Choroid plexus epithelial cell (primary cell): ENCODE results near the gene FADS2.
A peak's percentile ranks its signal among the peaks of the same experiment; 100 is the strongest.

Source experiments
- DNase-seq: peaks from one replicate; pipeline ENCODE4 v3.0.0-alpha.2; 2010; ENCODE audit warnings: low read depth
- H3K4me3 ChIP-seq: 2 replicates; pipeline ENCODE4 v1.5.1; 2011; ENCODE audit warnings: low read depth, mild to moderate bottlenecking, control low read depth, low read length, moderate library complexity
- CTCF ChIP-seq: conservative IDR thresholded peaks from 2 replicates; pipeline ENCODE4 v1.5.1; 2011; ENCODE audit warnings: low read depth, mild to moderate bottlenecking, control low read depth, inconsistent platforms, low read length, moderate library complexity

The FADS2 gene

GRCh38 chr11:61888590-61888989 lies 60.5 kb downstream of the FADS2 start:
- no peak for DNase-seq
- no peak for TF ChIP-seq CTCF

DNA sequence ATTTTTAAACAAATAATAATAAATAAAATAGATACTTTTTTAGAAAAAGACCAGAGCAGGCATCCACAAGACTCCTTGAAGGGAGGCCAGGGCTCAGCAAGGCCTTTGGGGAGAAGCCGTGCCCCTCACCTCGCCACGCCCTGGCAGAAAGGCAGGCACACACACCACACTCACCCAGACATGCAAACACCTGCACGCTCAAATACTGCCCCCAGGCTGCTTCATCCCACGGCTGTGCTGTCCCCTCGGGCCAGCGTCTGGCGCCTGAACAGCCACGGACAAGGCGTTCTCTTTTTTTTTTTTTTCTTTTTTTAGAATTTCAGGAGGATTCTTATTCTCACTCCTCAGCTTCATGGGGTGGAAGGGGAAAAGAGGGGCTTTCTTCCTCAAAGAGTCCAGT lies 61.7 kb downstream of the FADS2 start:
- H3K4me3 ChIP-seq, result no peak overlapping the region
- no peak for DNase-seq
- no peak for TF ChIP-seq CTCF

More at GRCh38 chr11:61888590-61888989, 60.5 kb downstream of the FADS2 start:
- no peak overlapping the region for H3K4me3 ChIP-seq

DNA sequence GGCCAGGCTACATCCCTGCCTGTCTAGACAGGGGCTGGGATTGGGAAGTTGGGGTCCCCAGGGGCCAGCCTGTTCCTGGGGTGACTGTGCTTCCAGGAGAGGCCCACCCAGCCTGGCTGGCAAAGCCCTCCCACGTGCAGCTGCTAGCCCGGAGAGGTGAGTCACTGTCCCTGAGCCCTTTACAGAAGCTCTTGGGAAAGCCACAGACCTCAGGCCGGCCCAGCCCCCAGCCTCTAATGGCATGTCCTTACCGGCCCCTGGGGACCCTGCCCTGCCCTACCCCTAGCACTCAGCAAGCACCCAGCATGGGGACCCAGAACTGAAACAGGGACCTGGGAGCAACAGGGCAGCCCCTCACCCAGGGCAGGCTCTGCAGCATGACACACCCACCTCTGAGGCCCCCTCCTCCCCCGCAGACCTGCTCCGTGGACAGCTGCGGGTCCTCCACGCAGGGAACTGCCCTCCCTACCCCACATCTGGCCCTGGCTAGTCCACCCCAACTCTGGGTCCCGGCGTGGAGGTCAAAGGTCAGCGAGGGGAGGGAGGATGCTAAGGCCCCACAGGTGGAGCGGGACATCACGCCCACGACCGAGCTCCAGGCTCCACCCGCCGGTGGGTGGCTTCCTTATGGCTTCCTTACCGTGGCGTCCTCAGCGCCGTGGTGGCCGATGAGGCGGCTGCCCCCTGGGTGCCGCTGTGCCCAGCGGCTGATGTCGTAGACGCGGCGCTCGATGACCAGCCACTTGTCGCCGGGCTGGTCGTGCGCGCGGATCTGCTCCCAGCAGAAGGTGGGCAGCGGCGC lies 62.6 kb downstream of the FADS2 start:
- peak; percentile 52 for DNase-seq
- H3K4me3 ChIP-seq, result peak overlapping the region; percentile 73
- peak; percentile 19 for TF ChIP-seq CTCF

DNA sequence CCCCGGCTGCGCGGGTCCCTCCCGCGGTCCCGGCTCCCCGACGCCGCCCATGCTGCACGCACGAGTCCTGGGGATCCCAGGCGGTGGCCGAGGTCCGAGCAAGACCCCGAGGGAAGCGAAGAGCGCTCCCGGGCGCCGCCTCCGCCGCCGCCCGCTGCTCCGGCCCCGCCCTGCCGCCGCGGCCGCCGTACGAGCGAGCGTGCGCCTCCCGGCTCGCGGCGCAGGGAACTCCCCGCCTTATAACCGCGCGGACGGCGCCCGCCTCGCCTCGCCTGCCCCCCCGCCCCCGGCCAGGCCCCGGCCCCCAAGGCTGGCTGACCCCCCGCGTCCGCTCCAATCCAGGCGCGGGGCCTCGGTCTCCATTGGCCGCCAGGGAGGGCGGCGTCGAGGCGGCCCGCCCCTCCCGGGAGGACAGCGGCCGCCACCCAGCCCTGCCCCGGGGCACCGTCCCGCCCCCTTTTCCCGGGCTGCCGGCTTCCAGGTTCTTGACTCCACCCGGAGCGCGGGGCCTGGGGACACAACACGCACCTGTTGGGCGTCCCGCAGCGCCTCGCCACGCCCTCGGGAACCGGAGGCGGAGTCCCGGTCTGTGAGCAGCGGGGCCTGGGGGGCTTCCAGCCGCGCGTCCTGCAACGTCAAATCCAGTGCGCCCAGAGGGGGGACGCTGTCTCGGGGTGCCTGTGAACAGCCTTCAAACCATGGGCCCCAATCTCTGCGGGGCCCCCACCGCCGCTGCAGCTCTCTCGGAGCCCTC lies 63.4 kb downstream of the FADS2 start, which contains the start of gene FADS3:
Gene FADS3 (minus strand): TSS at position 215 of the 754 bp plus-strand sequence. CDS start 164 bp downstream, at position 51.
- no peak for TF ChIP-seq CTCF
- peak; percentile 65 for DNase-seq
- peak within 1 kb of the TSS; percentile 73 for H3K4me3 ChIP-seq

DNA sequence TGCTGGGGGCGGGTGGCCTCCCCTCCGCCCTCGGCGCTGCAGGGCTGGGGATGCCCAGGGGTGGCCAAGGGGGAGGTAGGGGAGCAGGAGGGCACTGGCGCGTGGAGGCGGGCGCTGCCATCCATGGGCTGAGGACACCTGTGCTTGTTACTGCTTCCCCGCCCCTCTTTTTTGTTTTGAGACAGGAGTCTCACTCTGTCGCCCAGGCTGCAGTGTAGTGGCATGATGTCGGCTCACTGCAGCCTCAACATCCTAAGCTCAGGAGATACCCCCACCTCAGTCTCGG lies 63.9 kb downstream of the FADS2 start:
- peak; percentile 27 for TF ChIP-seq CTCF
- no peak for DNase-seq
- H3K4me3 ChIP-seq, result peak overlapping the region; percentile 73

DNA sequence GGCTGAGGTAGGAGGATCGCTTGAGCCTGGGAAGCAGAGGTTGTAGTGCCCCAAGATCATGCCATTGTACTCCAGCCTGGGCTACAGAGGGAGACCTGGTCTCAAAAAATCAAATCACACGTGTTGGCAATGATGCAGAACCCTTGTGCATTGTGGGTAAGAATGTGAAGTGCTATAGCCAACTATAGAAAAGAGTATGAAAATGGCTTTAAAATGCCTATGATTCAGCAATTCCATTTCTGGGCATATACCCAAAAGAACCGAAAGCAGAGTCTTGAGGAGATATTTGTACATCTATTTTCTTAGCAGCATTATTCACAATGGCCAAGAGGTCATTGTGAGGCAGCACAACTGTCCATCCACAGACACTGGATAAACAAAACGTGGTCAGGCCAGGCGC lies 65.9 kb downstream of the FADS2 start:
- TF ChIP-seq CTCF, result no peak
- no peak overlapping the region for H3K4me3 ChIP-seq
- DNase-seq, result peak; percentile 95
